Glomerular visceral epithelial cell (primary cell): ENCODE data around the gene SOCS7.

Source experiments
- DNase-seq: peaks from one replicate; pipeline ENCODE4 v3.0.0-alpha.2; 2016; ENCODE audit errors: extremely low spot score

Gene SOCS7

DNA sequence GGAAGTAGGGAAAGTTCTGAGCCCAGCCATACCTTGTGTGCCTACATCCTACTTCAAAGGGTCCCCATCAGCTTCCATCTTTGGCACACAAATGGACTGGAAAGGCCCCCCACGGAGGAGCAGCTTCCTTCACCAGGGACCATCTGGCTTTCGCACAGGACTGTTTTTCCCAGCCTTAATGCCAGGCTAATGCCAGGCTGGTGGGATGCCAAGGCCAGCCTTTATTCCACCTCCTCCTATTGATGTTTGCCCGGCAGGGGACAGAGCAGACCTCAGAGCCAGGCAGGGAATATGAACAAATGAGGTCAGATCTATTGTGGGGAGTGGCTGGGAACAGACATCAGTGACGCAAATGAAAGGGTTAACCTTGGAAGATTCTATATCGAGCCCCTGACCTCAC, 13.6 kb upstream of the SOCS7 start:
- DNase-seq: no peak

DNA sequence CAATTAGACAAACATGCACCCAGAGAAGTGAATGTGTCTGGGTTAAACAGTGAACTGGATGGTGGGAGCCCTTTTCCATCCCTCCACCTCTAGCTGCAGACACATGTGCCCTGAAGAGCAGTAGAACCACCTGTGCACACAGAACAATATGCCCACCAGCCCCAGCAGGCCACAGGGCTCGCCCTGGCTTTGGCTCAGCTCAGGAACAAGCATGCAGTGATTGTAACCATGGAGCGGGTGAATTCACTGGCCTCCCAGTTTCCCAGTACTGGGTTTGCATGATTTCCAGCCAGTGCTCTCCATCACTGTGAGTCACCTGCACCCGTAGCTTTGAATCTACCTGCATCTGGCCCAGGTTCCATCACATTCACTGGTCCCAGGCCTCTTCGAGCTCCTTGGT, 13.1 kb upstream of the SOCS7 start:
- DNase-seq: no peak

DNA sequence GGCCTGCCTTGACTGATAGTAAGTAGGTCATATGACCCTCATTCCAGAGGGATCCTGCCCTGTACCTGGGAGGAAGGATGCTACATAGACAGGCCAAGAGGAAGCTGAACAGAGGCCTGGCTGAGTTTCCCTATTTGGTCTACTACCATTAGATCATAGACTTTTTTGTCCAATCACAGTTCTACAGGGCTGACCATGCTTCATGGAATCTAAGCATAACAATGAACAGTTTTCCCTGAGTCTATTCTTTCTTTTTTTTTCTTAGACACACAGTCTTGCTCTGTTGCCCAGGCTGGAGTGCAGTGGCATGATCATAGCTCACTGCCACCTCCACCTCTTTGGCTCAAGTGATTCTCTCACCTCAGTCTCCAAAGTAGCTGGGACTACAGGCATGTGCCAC, 11.8 kb upstream of the SOCS7 start:
- DNase-seq: no peak

DNA sequence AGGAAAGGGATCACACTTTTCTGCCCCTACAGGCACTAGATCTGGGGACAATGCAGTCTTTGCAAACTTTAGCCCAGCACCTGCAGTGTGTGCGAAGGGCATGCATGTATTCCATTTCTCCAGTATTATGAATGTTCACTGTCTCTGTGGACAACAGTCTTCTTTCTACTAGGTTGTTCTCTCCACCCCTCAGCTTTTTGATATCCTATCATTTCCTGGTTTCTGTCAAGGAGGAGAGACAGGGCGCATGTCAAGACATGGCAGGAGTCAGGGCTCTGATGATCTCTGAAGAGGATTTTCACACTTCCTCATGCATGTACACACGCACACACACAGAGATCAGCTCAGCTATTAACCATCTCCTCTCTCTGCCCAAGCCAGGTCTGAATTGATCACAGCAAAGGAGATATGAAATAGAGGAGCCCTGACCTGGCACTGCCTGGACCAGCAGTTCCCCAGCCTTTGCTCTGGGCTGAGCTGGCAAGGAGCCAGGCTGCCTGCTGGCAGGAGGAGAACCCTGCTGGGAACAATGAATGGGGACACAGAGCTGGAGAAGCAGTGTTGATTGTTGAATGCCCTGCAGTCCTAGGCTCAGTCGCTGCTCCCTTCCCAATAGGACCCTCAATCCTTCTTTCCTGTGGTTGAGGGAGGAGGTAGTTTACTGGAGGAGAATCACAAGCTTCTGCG, 10.5 kb upstream of the SOCS7 start:
- peak; percentile 36 for DNase-seq

DNA sequence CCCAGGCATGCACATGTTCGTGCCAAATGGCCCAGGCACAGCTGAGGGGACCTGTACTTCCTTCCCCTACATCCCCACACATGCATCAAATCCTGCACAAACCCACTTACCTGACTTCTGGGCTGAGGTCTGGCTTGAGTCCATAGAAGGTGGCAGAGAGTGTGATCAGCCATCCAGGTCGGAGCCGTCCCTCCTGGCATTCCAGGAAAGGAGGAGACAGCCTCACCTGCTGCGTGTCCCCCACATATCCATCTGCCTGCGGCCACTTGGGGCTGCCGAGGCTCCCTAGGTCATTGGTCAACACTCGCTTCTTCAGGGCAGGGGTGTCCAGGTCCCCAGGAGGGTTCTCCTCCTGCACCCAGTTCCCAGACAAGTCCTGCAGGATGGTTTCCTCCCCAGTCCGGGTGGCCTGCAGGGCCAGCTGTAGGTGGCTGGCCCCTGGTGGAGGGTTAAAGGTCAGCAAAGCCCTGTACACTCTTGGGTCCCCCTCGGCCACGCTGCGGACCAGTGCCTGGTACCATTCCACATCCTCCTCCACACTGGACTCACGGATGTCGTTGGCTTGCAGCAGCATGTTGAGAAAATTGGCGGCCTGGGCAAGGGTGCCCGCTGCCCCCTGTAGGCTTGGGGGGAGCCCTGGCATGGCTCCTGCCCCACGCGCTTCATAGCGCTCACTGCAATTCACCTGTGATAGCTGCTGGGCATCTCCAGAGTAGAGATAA, 8.6 kb upstream of the SOCS7 start:
- no peak for DNase-seq

DNA sequence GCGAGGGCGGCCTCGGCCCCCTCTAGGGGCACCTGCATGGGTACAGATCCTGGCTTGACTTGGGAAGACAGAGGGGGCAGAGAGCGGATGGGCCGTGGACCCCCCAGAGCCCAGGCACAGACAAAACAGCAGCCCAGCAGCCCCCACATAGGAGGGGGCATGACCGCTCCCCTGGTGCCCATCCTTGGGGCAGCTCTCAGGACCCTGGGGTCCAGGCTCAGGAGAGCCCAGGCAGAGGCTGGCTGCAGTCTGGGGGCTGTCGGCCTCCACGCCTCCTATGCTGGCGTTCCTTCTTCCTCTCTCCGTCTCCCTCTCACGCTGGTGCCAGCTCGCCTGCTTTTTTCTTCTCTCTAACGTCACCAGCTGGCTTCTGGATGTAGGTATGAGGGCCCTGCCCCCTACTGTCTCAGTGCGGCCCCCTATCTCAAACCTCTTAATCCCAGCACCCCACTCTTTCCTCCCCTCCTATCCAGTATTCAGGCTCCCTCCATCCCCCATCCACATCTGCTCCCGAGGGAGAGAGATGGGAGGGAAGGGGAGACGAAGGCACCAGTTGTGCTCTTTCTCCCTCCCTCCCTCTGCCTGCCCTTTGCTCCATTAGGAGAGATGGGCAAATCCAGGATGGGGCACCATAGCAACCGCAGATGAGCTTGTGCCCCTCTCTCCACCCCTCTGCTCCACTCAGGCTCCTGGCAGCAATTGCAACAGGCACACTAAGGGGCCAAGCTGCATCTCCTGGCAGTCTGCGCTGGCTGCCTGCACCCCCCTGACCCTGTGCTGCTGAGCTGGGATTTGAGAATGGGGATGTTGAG, 7.8 kb upstream of the SOCS7 start, which contains the start of gene GPR179:
Gene GPR179, minus strand, starts transcription at position 349 of the 812 bp plus-strand sequence. Its CDS starts 167 bp downstream, at position 182.
- DNase-seq: no peak

DNA sequence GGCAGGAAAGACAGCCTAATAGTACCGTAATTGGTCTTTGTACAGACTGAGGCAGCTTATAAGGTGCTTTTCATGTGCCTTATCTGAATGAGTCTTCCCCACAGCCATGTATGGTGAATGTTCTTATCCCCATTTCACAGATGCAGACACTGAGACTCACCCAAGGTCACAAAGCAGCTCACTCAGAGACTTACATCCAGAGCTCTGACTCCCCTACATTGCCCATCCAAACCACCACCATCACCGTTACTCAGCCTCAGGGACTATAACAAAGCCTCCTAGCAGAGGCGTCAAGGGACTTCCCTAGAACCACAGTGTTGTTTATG, 7.3 kb upstream of the SOCS7 start:
- no peak for DNase-seq

DNA sequence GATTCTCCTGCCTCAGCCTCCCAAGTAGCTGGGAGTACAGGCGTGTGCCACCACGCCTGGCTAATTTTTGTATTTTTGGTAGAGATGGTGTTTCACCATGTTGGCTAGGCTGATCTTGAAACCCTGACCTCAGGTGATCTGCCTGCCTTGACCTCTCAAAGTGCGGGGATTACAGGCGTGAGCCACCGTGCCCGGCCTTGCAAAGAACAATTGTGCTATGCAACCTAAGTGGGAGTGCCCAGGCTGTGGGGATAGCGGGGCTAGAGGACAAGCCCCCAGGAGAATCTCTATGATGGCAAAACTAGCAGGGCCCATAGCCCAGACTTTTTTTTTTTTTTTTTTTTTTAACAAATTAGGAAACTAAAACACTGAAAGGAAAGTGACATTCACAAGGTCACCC, 5.9 kb upstream of the SOCS7 start:
- DNase-seq: no peak

DNA sequence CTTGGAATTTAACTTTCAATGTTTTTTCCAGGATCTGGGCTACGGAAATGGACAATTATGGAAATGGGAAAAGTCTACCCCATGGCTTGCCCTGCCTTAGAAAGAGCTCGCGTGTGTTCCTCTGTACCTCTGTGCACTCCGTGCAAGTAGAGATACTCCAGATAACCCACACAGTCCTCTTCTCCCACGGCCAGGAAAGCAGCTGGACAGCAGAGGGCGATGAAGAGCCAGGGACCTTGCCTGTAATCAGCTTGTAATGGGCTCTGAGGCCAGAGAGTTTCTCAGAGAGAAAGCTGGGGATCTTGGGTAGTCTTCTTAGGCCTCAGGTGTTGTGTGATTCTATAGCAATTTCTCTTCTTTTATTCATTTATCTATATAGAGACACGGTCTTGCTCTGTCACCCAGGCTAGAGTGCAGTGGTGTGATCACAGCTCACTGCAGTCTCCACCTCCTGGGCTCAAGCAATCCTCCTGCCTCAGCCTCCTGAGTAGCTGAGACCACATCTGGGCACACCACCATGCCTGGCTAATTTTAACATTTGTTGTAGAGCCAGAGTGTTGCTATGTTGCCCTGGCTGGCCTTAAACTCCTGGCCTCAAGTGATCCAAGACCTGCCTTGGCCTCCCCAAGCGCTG, 2.4 kb upstream of the SOCS7 start:
- peak; percentile 84 for DNase-seq

DNA sequence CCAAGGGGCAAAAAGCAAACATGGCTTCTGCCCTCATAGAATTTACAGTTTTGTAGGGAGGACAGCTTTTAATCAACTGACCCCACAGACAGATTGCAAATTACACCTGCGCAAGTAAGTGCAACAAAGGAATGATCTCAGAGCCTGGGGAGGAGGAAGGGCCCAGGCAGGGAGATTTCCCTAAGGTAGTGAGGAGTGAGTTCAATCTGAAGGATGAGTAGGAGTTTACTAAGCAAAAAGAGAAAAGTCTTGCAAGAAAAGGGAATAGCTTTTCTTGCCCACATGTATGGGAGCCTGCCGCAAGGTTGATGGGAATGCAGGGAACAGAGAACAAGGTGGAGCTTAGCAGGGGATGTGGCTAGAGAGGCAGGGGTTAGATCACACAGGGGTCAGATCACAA, 1.6 kb upstream of the SOCS7 start:
- DNase-seq: no peak

DNA sequence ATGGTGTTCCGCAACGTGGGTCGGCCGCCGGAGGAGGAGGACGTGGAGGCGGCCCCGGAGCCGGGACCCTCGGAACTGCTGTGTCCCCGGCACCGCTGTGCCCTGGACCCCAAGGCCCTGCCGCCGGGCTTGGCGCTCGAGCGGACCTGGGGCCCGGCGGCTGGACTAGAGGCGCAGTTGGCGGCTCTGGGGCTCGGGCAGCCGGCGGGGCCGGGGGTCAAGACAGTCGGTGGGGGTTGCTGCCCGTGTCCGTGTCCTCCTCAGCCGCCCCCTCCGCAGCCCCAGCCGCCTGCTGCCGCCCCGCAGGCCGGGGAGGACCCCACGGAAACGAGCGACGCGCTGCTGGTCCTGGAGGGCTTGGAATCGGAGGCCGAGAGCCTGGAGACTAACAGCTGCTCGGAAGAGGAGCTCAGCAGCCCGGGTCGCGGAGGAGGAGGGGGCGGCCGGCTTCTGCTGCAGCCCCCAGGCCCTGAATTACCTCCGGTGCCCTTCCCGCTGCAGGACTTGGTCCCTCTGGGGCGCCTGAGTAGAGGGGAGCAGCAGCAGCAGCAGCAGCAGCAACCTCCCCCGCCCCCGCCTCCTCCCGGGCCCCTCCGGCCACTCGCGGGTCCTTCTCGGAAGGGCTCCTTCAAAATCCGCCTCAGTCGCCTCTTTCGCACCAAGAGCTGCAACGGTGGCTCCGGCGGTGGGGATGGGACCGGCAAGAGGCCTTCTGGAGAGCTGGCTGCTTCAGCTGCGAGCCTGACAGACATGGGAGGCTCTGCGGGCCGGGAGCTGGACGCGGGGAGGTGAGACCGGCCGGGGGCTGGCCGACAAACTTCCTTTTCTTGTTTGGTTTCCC, 821 bp downstream of the SOCS7 start:
- DNase-seq: peak; percentile 21

DNA sequence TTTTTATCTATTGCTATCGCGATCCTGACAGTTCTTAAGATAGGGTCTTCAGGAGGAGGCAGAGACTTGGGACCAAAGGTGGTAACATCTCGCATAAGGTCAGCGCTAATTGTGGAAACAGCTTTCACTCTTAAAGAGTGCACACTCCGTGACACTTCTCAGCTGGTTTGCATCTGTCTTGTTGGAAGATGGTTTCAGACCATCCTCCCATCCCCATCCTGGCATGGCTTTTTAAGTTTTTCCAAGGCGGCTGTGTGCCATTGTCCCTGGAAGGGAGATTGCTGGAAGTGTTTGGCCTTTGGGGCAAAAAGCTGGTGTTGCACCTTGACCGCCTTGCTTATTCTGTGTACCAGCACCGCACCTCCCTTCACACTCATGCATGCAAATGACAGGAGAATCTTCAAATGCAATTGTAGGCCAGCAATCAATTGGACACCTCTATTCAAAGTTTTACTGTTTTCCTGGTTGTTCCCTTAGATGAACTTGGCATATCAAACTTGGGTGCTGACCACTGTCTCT, 1.5 kb downstream of the SOCS7 start:
- DNase-seq: no peak

DNA sequence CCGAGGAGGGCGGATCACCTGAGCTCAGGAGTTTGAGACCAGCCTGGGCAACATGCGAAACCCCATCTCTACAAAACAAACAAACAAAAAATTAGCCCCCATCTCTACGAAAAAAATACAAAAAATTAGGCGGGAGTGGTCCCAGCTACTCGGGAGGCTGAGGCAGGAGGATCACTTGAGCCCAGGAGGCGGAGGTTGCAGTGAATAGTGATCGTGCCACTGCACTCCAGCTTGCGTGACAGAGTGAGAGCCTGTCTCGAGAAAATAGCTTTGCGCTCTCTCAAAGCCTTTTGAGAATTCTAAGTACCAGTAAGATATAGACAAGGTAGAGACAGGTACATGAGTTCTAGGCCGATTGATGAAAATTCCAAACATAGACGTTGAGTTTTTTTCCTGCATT, 2.0 kb downstream of the SOCS7 start:
- DNase-seq: no peak

DNA sequence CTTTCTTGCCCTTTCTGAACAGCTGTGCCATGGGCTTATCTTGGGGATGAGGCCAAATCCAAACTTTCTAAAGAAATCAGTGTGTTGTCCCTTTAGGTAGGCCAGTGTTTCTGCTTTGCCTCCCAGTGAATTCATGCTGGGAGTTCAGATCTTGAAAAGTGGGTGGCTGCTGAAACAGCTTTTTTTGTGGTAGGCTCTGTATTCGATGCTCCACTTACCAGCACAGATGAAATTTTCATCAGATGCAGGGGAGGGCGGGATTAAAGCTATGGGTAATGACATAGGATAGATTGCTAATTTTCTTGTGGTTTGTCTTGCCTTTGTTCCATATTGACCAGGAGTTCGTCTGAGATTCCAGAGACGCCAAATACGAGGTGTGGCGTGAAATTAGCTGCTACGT, 2.8 kb downstream of the SOCS7 start:
- DNase-seq: no peak

DNA sequence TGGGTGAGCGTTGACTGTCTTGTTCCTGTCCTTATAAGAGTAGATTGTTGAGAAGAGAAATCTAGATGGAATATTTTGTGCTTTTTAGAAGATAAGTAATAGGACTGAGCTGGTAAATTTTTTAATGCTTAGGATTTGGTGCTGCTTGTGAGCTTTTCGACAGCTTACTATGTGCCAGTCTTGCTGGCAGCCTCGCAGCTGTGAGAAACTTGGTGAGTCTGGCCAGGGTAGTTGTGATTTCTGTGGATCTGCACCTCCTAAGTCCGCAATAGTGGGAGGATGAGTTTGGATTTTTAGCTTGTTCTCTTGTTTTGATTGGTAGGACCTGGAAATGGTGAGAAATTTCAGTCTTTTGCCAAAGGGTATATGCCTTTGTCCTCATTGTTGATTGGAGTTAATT, 3.6 kb downstream of the SOCS7 start:
- no peak for DNase-seq

DNA sequence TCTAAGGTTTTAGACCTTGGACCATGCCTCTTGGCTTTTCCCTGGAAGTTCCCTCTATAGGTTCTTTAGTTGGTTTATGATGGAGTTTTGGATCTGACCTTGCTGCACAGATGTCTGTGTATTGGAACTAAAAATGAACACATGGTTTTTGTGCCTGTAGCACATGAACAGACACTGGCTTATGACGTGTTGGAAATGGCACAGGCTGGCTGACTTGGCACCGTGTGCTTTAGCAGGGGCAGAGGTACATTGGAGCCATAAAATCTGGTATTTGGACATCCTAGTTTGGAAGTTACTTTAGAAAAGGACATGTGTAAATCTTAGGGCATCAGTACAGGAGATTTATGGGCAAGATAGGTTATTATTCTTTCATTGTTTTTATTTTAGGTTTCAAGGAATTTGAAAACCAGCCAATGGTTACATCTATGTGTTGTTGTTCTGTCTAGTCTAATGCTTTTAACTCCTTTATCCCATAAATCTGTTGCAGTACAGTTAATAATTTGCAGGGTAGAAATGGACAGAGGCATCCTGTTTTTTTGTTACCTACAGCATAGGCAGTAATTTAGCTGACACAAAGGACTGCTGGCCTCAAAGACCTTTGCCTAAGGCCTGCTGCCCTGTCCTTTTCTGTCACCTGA, 6.0 kb downstream of the SOCS7 start:
- no peak for DNase-seq

DNA sequence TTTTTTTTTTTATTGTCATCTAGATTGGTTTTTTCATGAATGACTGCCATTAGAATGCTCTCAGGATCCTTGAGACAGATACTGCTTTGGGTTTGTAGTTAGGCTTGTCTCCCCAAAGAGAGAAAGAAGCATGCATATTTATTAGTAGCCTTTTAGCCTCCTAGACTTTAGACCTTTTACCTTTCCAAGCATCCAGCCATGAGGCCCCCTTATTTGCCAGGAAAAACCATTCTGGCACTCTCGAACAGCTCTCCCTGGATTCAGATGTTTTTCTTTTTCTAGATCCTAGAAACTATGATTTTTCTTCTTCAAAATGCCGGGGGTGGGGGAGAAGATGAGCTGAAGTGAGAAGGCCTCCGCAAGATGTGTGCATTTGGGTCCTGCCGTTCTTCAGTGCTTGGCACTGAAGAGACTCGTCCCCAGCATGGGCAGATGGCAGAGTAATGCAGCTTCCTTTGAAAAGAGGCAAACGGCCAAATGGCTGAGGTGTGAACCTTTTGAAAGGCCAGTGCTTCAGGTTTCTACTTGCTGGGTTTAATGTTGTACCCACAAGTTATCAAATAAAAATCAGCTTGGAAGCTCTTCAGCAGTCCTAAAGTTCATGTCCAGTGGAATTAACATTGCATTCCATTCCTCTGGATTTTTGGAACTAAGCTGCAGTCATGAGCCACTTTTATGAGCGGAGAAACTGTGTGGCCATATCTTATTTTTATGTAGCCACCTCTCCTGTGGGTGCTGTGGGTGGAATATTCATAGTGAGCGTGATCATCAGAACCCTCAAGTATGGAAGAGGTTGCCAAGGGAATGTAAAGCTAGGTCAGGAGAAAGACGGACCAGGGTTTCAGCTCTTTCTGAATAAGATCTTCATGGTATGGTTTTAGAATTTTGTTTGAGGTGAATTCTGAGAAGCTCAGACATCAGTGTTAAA, 7.2 kb downstream of the SOCS7 start:
- no peak for DNase-seq

DNA sequence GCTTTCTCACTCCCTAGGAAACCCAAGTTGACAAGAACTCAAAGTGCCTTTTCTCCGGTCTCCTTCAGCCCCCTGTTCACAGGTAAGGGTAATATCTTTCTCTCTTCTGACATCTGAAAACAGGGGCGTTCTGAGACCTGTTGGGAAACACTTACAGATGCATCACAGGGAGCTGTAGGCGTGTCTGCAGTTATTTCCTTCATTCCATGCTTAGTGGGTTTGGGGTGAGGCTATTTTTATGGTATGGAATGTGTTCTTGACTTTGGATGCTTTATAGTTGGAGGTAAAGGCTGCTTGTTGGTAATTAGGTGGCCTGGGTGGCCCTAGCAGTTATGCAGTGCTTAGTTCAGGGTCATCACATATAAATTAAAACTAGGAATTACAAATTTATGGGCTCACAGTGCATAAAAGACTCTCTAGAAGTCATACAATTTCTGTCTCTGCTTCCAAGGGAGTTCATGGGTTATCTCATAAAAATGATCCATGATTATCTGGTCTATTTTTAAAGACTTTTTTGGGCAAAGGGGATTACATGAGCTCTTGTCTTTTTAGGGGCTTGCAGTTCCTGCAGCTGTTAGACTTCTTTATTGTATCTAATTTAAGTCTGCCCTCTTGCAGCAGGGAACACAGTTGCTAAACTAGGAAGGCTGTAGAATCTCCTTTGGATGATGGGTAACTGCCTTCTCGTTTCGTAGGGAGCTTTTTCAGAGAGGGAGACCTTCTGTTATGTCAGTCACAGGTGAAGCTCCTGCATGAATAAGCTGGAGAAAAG, 10.2 kb downstream of the SOCS7 start:
- no peak for DNase-seq

DNA sequence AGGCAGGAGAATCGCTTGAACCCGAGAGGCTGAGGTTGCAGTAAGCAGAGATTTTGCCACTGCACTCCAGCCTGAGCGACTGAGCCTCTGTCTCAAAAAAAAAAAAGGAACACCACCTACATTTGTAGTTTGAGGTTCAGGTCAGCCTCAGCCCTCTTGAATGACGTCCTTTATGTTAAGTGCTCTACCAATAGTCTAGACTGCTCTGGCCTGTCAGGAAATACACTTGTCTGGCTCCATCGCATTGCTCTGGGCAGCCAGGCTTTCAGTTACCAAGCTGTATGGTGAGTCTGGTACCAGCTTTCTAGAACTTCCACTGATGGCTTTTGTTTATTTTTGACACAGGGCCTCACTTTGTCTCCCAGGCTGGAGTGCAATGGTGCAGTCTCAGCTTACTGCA, 11.4 kb downstream of the SOCS7 start:
- no peak for DNase-seq
